Fibroblast of skin of left biceps (primary cell): ENCODE data around the gene IGF2BP2.
A peak's percentile ranks its signal among the peaks of the same experiment; 100 is the strongest.

Experiments used
- DNase-seq, 2 experiments: peaks; one replicate each; pipeline ENCODE4 v3.0.0-alpha.2; 2013; ENCODE audit warnings: low read depth in 2 of 2

The IGF2BP2 gene

DNA sequence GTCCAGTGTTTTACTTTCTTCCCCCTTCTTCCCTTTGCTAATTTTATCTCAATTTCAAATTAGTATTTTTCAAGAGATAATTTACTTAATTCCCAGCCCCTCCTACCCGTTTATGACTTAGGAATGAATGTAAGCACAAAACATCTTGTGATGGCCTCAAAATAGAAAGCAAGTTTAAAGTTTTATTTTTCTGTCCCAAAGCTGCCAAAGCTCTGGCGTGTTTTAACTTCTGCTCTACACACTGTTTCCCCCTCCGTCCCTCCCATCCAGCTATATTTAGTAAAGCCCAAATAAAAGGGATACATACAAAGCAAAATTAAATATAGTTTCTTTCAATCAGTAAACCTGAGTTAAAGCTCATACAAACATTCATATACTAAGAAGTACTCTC lies 59.9 kb downstream of the IGF2BP2 start:
- DNase-seq, result no peak

DNA sequence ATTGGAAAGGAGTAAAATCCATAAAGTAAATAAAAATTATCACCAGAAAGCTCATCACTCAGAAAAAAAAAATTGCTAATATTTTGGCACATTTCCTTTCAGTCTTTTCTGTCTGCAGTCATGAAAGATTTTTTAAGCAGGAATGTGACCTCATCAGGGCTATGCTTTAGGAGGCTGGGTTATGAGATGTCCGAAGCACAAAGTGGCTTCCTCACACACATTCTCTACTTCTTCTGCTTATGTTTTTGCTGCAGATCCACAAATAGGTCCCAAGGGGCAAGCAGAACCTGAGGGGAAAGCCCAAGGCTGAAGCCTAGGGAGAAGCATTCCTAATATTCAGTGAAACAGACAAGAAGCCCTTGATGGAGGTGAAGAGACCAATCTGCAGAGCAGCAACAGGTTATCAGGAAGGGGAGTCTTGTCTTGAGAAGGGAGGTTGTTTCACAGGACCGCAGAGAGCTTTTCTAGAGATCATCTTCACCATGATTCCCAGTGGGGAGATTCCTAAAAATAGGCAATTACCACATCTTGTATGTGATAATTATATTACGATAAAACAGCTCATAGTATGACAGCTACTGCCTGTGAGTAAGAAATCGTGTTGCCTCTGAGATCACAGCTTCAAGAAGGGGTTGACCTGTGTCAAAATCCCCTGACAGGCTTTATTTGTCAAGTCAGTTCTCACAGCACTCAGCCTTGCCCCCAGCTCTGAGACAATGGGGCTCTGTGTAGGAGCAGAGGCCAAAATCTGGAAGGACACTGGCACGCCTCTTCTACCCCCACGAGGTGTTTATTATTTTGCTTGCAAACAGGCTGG lies 60.5 kb downstream of the IGF2BP2 start:
- no peak for DNase-seq

- DNase-seq, result no peak
Observed at GRCh38 chr3:185763347-185764005, 61.4 kb downstream of the IGF2BP2 start.

- no peak for DNase-seq
Observed at GRCh38 chr3:185760550-185760949, 64.3 kb downstream of the IGF2BP2 start.

- no peak for DNase-seq
Observed at GRCh38 chr3:185760088-185760487, 64.8 kb downstream of the IGF2BP2 start.

GRCh38 chr3:185759512-185759911 lies 65.3 kb downstream of the IGF2BP2 start:
- DNase-seq, result no peak

GRCh38 chr3:185758912-185759311 lies 65.9 kb downstream of the IGF2BP2 start:
- no peak for DNase-seq

- no peak for DNase-seq
Observed at GRCh38 chr3:185757176-185757575, 67.7 kb downstream of the IGF2BP2 start.

DNA sequence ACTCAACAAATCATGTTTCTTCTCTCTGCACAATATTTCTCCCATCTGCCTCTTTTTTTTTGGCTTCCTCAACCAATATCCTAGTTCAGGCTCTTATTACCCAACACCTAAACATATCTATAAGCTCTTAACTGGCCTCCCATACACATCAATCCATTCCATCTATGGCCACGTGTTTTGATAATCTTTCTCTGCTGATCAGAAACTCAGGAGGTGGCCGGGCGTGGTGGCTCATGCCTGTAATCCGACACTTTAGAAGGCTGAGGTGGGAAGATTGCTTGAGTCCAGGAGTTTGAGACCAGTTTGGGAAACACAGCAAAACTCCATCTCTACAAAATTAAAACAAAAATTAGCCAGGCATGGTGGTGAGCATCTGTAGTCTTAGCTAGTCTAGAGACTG lies 68.4 kb downstream of the IGF2BP2 start:
- no peak for DNase-seq

DNA sequence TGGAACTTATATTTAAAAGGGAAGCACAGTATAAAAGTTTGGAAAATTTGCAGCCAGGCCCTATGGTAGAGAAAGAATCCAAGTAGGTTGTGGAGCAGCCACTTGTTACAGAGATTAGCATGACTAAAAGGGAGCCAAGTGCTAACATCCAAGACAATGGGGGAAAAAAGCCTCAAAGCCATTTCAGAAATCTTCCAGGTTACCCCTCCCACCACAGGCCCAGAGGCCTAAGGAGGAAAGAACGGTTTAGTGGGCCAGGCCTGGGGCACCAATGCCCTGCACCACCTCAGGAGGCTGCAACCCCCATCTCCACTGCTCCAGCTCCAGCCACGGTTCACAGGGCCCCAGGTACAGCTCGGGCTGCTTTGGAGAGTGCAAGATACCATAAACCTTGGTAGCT lies 69.9 kb downstream of the IGF2BP2 start:
- DNase-seq, result no peak

GRCh38 chr3:185753354-185753753 lies 71.5 kb downstream of the IGF2BP2 start:
- no peak for DNase-seq

GRCh38 chr3:185750702-185751101 lies 74.1 kb downstream of the IGF2BP2 start:
- no peak for DNase-seq

DNA sequence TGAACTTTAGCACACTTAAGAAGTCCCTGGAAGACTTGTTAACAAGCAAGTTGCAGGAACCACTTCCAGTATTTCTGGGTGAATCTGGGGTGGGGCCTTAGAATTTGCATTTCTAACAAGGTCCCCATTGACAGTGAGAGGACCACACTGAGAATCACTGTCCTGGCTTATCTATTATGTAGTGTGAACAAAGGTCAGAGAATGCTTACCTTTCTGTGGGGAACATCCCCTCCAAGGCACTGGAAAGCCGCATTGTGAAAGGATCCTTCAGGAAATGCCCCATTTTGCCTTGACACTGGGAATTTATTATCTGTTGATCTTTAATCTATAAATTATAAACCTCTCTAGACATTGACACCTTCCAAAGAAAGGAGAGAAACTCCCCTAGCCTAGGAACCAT lies 74.8 kb downstream of the IGF2BP2 start:
- no peak for DNase-seq

DNA sequence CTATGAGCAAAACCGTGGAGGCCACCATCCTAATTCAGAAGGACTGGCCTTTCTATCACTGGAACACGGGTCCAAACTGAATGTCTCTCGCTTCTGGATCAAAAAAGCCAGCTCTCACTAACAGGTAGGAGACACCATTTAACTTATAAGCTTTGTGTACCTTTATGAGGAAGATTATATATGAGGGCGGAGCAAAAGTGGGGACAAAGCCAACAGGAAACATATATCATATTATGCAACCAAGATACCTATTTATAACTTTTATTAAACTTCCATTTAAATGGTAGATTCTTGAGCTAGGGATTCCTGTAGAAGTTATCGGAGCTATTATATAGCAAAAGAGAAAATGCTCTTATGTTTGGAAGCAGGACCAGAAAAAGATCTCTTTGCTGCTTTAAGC lies 78.4 kb downstream of the IGF2BP2 start:
- DNase-seq, result no peak

DNA sequence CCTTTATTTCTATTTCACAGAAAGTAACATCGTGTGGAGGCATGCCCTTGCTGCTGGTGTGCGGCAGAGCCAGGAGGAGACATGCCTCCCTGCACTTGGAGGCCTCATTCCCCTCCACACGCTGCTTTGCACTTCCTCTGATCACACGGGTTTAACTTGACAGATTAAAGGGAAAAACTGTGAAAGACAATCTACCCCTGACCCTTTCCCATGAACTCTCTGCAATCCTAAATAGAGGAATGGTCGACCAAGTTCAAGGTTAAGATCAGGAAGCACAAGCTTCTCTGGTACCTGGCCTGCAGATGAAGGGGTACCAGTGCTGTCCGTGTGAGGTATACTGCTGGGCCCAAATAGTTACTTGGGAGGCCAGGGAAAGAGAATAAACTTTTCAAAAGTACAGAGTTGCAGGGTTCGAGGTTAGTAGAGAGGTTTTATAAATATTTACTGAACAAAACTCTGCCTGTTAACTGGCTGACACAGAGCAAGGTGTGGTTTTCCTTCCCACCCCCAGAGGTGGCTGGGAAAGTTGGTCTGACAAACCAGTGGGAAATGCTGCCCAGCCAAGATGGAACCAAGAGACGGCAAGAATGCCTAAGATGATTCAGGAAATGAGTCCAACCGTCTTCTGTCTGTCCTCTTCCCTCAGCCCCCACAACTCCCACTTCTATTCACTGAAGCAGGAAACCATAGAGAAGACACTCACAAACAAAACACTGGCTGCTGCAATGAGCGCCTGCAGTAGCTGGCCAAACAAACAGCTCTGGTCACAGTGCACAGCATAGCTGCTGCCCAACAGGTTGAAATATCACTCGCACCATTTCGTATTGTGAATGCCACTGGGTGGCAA lies 79.6 kb downstream of the IGF2BP2 start:
- DNase-seq, result peak in 1 of 2 experiments; percentile 50

DNA sequence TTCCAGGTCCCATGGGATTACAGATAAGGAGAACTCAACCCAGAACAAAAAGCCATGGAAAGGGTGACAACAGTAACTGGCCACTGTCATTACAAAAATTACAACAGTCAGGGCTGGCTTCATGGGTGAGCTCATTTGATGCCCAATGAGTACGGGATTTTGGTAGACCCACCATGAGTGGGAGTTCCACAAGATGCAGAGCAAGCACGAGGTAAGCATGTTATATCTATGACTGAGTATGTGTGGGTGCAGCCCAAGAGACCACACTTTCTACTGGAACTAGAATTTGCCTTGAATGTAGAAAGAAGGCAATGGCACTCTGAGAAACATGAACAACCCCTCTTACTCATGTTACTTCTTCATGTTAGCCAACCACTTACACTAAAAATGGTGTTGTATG lies 83.3 kb downstream of the IGF2BP2 start:
- no peak for DNase-seq

DNA sequence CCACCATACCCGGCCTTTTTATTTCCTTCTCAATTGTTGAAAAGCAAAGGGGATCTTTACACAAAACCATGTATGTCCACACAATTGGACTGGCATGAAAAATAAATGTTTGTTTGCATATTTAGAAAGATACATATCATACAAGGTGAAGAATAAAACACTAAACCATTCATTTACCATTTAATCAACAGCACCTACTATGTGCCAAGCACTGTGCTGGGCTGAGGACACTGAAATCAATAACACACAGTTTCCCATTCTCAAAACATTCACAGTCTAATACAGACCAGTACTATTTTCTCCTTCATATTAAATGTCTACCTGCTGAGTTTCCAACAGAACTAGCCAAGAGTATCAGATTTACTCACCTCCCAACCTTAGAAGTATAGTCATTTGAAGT lies 84.7 kb downstream of the IGF2BP2 start:
- no peak for DNase-seq

DNA sequence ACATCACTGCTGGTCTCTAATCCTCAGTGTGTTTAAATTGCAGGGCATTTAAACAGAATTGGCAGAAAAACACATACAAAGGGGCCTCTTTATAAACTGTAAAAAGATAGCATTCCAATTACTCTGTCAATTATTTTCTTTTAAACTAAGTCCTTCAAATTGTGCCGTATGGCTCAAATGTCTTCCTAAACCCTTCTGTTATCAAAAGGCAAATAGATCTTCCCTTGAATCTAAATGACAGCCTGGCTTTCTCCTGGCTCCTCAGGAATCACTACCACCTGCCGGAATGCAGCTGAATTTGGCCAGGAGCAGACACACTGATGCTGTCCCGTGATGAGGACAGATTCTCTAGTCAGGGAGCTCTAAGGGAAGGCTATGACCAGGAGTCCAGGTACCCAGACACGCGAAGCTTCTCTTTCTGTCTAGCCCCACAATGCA lies 85.6 kb downstream of the IGF2BP2 start:
- no peak for DNase-seq

DNA sequence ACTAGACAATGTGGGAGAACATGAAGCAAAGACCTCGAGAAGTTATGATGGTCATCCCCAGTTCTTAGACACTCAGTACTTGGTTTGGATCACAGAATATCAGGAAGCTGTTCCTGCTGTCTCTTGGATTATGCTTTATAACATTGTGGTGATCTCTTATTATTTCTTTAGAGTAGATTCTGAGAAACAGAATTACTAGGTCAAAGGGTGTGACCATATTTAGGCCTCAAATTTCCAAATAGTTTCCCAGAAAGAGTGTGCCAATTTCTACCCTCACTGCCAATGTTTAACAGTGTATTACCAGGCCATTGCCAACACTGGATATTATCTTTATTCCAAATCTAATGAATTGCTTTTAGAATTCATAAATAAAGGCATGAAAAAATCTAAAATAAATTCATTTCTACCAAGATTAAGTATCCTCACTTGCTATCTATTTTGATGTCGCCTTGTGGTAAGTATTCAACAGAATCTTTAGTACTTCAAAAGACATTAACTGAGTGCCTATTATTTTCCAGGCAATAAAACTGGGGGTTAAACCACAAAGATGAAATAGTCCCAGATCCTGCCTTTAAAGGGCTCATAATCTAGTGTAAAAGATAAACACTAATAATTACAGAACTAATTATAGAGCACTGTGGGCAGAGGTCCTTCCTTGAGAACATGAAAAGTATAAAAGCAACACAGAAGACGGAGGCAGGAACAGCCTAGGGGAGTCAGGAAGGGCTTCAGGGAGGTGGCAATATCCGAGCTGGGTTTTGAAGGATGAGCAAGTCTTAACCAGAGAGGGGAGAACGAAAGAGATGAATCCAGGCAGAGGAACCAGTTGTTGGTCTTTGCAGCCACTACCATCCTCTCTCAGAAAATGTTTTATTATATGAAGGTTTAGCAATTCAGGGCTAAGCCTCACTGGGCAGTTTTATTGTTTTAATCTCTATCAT lies 86.8 kb downstream of the IGF2BP2 start:
- no peak for DNase-seq

GRCh38 chr3:185737020-185737419 lies 87.8 kb downstream of the IGF2BP2 start:
- DNase-seq, result peak; percentile 66

DNA sequence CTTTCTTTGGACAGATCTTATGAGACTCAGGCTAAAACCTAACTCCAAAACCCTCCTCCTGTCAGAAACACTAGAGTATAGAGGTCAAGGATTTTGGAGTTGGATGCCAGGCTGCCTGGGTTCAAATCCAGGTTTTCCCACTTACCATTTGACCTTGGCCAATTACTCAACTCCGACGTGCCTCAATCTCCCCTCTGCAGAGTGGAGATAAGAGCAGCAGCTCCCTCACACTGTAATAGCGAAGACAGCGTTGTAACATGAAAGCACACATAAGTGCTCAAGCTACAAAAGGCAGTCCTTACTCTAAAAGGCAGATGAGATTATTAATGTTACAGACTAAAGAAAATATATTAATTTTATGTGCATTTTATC lies 90.1 kb downstream of the IGF2BP2 start:
- no peak for DNase-seq
